ENCODE results near the gene SLC35D2. TPM values are rescaled to one million over a fixed set of nuclear protein-coding genes. Genes with fewer than 3 reads are reported as not detected.
A peak's percentile ranks its signal among the peaks of the same experiment; 100 is the strongest.

The SLC35D2 gene
- total RNA-seq (ENCODE audit: unreplicated experiment): 27.2 TPM
- long read RNA-seq: 0 reads

- Mint-ChIP-seq H3K36me3 (ENCODE audit: low read depth, unreplicated experiment) (no peaks in the 10 kb centered on the region), H3K27ac (ENCODE audit: unreplicated experiment) (no peak within 1 kb of the TSS), H3K4me3 (ENCODE audit: unreplicated experiment) (peak within 1 kb of the TSS; percentile 92), H3K9me3 (ENCODE audit: unreplicated experiment) (no peaks in the 10 kb centered on the region), H3K27me3 (ENCODE audit: unreplicated experiment) (no peaks in the 10 kb centered on the region), H3K4me1 (ENCODE audit: unreplicated experiment) (peaks cover 10% of the 10 kb centered on the region)
- DNase-seq (ENCODE audit: low spot score): peak; percentile 64
- no peak for TF ChIP-seq CTCF (IDR thresholded peaks at IDR 0.05; ENCODE audit: unreplicated experiment)
Observed at GRCh38 chr9:96383165-96383942, at the start of gene SLC35D2. TSS of gene SLC35D2 (minus strand) at chr9:96383711. CDS start at chr9:96383634, 77 bp downstream.

- H3K27ac Mint-ChIP-seq (ENCODE audit: unreplicated experiment): no peak overlapping the region
- H3K9me3 Mint-ChIP-seq (ENCODE audit: unreplicated experiment): no peaks in the 10 kb centered on the region
- no peak for DNase-seq (ENCODE audit: low spot score)
- H3K27me3 Mint-ChIP-seq (ENCODE audit: unreplicated experiment): peaks cover 1% of the 10 kb centered on the region
- TF ChIP-seq CTCF (IDR thresholded peaks at IDR 0.05; ENCODE audit: unreplicated experiment): no peak
- no peaks in the 10 kb centered on the region for H3K36me3 Mint-ChIP-seq (ENCODE audit: low read depth, unreplicated experiment)
- no peak overlapping the region for H3K4me3 Mint-ChIP-seq (ENCODE audit: unreplicated experiment)
- H3K4me1 Mint-ChIP-seq (ENCODE audit: unreplicated experiment): peaks cover 2% of the 10 kb centered on the region
Observed at GRCh38 chr9:96430377-96430776, 46.9 kb upstream of the SLC35D2 start.

- H3K27ac Mint-ChIP-seq (ENCODE audit: unreplicated experiment): no peak overlapping the region
- no peaks in the 10 kb centered on the region for H3K9me3 Mint-ChIP-seq (ENCODE audit: unreplicated experiment)
- no peaks in the 10 kb centered on the region for H3K36me3 Mint-ChIP-seq (ENCODE audit: low read depth, unreplicated experiment)
- peaks cover 2% of the 10 kb centered on the region for H3K4me1 Mint-ChIP-seq (ENCODE audit: unreplicated experiment)
- peaks cover 1% of the 10 kb centered on the region for H3K27me3 Mint-ChIP-seq (ENCODE audit: unreplicated experiment)
- no peak for DNase-seq (ENCODE audit: low spot score)
- no peak overlapping the region for H3K4me3 Mint-ChIP-seq (ENCODE audit: unreplicated experiment)
- no peak for TF ChIP-seq CTCF (IDR thresholded peaks at IDR 0.05; ENCODE audit: unreplicated experiment)
Observed at GRCh38 chr9:96429732-96430131, 46.2 kb upstream of the SLC35D2 start.

- no peaks in the 10 kb centered on the region for H3K27me3 Mint-ChIP-seq (ENCODE audit: unreplicated experiment)
- no peak overlapping the region for H3K4me3 Mint-ChIP-seq (ENCODE audit: unreplicated experiment)
- DNase-seq (ENCODE audit: low spot score): no peak
- H3K27ac Mint-ChIP-seq (ENCODE audit: unreplicated experiment): no peak overlapping the region
- TF ChIP-seq CTCF (IDR thresholded peaks at IDR 0.05; ENCODE audit: unreplicated experiment): no peak
- H3K9me3 Mint-ChIP-seq (ENCODE audit: unreplicated experiment): no peaks in the 10 kb centered on the region
- H3K36me3 Mint-ChIP-seq (ENCODE audit: low read depth, unreplicated experiment): no peaks in the 10 kb centered on the region
- H3K4me1 Mint-ChIP-seq (ENCODE audit: unreplicated experiment): no peaks in the 10 kb centered on the region
Observed at GRCh38 chr9:96425500-96426169, 42.1 kb upstream of the SLC35D2 start.

GRCh38 chr9:96423985-96424336, 40.5 kb upstream of the SLC35D2 start:
- no peak overlapping the region for H3K4me3 Mint-ChIP-seq (ENCODE audit: unreplicated experiment)
- TF ChIP-seq CTCF (IDR thresholded peaks at IDR 0.05; ENCODE audit: unreplicated experiment): no peak
- no peak for DNase-seq (ENCODE audit: low spot score)

More at GRCh38 chr9:96423985-96424336, 40.5 kb upstream of the SLC35D2 start:
- Mint-ChIP-seq H3K27ac (ENCODE audit: unreplicated experiment) (no peak overlapping the region), H3K4me1 (ENCODE audit: unreplicated experiment) (no peaks in the 10 kb centered on the region), H3K27me3 (ENCODE audit: unreplicated experiment) (no peaks in the 10 kb centered on the region), H3K36me3 (ENCODE audit: low read depth, unreplicated experiment) (no peaks in the 10 kb centered on the region), H3K9me3 (ENCODE audit: unreplicated experiment) (no peaks in the 10 kb centered on the region)
